HG03139 (cell line): Measurements from ENCODE around the gene ACAD11.
"Not testable (repeated sequence)": the region's sequence is repeated elsewhere in the genome, so short reads cannot be mapped to it uniquely, and the experiment has no call there.

Experiments used
- ATAC-seq: cut with Tn5 transposase; IDR thresholded peaks from one replicate; pipeline ENCODE4 v1.9.1; 2021; ENCODE audit not compliant: unreplicated experiment

The ACAD11 gene

DNA sequence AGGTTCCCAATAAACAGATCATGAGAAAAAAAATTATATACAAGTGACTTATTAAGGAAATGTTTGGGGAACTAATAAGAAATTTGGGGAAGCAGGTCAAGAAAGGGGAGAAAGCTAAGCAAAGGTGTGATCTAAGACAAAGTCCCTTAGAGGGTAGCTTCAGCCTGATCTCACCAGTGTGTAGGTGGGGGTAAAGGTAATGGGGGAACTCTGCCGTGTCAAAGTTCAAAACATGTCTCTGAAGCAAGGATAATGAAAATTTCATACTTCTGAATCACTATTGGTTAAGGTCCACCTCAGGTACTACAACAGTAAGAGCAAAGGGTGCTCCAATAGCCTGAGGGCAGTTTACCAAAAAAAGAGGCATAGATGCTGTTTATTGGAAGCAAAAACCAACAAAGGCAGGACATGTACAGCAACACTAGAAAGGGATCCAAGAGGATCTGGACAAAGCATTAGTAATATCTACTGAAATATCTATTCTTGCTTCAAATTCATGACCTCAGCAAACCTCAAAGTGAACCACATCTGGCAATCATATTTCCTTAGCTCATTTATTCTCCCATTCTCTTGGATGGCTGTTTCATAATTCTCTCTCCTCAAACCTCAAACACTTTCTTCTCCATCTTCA, 6.9 kb downstream of the ACAD11 start:
- ATAC-seq, result no peak

DNA sequence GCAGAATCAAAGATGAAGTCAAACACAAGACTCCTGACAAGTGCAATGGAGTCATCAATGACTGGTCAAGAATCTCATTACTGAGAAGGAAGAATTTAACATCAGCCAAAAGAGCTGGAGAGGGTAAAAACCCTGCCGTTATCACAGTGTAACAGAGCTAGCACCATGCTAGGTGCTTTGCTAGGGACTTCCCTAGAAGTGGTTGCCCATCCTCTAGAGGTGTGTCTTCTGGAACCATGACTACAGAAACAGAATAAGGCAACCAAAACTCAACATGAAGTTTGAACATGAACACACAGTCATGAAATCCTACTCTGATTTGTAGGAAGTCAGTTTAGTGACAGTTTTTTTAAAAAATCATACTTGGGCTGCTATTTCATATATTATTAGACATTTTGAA, 9.5 kb downstream of the ACAD11 start:
- ATAC-seq, result no peak

DNA sequence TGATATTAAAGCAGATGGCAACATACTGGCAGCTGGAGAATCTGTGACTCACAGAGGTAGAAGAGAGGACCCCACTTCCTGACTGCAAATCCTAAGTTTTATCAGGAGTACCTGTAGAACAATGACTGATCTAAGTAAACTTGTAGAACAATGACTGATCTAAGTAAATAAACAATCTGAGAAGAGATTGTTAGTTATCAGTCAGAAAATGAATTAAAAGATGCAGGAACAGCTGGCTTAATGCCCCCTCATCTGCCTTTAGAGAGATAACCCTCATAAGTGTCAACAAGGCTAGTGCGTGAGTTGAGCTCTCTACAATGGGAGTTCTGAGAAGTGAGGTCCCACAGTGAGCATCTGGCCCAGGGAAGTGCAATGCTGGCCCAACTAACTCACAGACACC, 14.6 kb downstream of the ACAD11 start:
- no peak for ATAC-seq

DNA sequence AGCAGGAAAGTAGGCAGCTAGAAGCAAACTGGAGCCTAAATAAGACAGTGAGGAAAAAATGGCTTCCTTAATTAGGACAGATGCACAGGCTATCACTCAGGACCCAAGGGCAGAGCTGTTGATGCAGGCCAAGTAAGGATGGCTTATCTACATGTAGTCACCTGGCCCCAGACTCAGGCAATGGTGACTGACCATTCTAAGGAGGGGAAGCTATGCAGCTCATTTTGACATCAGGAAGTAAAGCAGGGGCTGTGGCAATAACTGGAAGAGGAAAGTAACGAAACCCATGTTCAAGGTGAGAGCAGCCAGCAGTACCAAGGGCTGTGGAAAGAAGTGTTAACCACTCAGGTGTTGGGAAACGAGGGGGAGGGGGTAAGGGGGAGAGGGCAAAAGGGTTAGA, 16.2 kb downstream of the ACAD11 start:
- ATAC-seq, result no peak

DNA sequence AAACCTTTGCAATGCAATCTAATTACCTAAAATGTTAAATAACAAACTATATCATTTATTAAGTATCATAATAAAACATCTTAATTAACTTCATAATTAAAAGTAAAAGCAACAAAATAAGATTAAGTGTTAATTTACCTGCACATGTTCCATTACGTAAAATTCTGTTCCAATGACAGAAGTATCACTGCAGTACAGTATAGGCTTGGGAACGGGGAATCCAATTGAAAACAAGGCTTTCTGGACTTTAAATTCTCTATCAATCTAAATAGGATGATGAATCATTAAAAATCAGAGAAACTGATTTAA, 17.1 kb downstream of the ACAD11 start:
- no peak for ATAC-seq

DNA sequence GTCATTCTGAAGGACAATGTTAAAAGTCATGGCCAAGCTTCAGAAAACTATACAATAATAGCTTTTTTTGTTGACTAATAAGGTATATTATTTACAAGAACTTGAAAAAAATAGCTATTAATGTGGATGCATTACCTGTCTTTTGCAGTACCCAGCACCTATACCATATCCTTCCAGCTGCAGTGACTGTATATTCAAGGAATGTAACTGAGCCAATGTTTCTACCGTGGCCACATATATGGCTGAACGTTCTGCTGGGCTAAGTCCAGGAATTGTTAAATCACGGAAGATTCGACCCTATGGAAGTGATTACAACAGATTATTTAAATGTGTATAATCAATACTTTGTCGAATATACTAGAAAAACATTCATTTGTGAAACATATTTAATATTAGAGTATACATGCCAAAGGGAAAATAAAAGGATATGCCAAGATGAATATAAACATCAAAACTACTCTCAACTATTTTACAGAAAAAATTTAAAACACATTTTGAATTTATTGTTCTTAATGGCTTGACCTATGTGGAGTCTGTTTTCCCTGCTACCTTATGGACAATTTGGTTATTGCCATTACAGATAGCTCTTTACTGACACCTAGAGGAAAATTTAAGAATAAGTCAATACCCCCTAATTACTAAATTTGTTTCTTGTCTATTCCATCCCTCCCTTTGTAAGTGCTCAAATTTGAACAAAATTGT, 17.6 kb downstream of the ACAD11 start:
- no peak for ATAC-seq

DNA sequence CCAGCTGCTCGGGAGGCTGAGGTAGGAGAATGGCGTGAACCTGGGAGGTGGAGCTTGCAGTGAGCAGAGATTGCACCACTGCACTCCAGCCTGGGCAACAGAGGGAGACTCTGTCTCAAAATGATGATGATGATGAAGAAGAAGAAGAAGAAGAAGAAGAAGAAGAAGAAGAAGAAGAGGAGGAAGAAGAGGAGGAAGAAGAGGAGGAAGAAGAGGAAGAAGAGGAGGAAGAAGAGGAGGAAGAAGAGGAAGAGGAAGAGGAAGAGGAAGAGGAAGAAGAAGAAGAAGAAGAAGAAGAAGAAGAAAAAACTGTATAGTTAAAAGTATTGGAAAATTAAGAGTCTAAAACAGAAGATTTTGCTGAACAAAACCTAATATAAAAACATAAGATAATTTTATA, 18.2 kb downstream of the ACAD11 start:
- not testable (repeated sequence) for ATAC-seq

DNA sequence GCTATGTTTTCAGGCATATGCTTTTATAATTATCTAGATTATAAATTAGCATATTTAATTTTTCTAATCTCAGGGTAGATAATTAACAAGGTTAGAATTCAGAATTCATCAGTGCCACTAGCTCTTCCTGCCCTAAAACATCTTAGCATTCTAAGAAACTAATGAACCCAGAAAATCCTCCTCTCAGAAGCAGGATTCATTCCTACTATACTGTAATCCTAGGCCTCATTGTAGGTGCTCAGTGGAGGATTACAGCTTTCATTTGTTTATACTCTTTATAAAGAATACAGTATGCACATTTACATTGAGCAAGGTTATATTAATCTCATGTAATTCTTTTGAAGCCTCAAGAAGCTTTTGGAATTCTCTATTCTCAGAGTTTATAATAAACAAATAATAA, 20.9 kb downstream of the ACAD11 start:
- no peak for ATAC-seq

DNA sequence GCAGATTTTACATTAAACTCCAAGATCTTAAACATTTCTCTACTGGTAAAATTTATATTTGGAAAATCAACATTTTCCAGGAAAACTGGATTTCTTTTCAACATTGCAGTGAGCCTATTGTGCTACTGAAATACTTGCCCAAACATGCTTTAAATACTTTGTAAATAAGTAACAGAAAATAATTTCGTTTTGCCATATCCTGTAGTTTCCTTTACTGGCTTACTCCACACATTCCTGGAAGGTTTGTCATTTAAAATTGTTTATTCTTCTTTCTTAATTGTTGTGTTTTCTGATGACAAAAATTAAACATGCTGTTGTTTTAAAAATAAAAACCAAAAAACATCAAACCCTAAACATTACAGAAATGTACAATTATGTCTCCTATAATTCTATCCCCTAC, 22.0 kb downstream of the ACAD11 start:
- ATAC-seq, result no peak

DNA sequence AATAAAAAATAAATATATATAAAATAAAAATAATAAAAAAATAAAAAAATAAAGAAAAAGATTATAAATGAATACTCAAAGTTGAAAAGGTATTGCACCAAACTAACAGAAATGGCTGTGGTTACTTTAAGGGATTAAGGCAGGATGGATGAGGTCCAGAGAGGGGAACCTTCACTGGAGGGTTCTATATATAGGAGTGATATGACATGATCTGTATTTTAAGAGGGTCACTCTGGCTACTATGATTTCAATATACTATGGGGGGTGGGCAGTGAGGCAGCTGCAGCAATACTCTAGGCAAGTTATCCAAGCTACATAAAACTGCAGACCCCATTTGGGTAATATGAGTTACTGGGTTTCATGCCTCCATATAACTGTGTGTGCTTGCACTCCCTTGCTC, 24.6 kb downstream of the ACAD11 start:
- no peak for ATAC-seq

DNA sequence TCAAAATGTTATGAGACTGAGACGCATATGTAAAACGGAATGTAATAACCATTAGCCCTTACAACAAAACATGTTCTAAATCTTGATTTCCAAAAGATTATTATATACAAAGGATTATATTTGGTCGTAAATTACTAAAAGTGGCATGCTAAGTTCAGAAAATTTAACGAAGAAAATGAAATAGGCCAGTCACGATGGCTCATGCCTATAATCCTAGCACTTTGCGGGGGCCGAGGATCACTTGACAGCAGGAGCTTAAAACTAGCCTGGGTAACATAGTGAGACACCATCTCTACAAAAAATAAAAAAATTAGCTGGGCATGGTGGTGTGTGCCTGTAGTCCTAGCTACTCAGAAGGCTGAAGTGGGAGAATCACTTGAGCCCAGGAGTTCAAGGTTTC, 29.0 kb downstream of the ACAD11 start:
- no peak for ATAC-seq

DNA sequence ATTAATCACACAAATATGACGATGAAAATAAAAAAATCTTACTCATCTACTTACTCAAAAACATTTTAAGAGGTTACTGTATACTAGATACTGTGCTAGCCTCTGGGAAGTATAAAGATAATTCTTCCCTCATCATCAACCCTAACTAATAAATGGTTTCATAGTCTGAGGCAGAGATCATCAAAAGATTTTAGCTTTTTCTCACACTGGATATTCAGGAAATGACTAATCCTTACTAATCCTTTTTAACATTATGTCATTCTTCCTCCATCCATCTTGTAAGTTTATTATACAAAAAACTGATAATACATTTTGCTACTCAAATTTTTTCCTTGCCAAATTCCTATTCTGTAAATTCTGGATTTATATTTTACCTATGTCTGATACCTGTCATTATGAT, 29.7 kb downstream of the ACAD11 start:
- ATAC-seq, result no peak

DNA sequence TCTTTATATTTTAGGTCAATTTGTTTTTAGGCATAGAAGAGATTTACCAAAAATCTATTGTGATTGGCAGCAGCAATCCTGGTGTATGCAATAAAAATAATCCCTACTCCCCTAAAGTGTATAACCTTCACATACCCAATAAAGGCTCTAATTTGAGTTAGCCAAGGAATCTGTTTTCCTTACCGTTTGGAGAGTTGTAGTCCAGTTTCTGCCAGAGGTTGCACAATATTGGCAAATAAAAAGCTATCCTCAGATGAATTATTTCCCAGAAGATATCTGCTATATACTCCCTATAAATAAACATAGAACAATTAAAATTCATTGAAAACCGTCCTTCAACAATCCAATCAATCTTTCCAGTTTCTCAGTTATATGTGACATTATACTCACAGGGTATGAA, 31.5 kb downstream of the ACAD11 start:
- no peak for ATAC-seq

DNA sequence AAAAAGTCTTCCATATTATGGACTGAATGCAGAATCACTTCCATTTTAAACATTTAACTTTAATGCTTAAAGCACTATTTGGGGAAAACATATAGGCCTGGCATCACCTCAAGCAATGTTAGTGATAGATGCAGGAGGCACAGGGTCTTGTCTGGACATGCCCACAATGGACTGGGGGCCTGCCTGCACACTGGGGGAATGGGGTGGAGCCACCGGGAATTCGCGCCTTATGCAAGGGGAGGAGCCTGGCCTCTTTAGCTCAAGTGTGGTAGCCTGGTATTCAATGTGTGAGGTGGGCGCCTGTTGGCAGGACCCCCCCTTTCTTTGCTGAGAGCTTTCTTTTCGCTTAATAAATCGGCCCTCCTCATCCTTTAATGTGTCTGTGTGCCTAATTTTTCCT, 32.7 kb downstream of the ACAD11 start:
- no peak for ATAC-seq

DNA sequence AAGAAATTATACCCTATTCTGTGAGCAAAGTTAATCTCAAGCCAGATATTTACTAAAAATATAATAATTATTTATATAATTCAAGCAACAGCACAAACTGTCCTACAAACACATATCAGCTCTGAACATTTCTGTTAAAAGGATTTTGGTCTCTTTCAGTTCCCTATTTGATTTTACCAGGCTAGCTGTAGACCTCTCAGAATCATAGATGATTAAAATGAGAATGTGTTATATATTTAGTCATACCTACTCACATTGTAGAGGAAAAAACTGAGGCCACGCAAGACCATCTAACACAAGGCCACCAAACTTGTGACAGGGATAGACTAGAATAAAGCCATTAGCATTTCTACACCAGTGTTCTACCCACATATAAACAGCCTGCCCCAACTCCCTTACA, 34.0 kb downstream of the ACAD11 start:
- peak; percentile 78 for ATAC-seq

DNA sequence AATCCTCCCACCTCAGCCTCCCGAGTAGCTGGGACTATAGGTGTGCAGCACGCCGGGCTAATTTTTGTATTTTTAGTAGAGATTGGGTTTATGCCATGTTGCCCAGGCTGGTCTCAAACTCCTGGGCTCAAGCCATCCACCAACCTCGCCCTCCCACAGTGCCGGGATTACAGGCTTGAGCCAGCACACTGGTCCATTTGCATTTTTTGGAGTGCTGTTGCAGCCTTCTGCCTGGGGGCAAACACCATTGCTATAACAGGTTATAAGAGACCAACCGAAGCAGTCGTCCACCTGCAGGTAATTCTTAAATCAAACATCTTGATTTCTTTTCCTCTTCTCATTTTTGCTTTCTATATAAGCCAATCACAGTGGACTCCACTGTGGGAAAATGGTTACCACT, 34.8 kb downstream of the ACAD11 start:
- no peak for ATAC-seq

DNA sequence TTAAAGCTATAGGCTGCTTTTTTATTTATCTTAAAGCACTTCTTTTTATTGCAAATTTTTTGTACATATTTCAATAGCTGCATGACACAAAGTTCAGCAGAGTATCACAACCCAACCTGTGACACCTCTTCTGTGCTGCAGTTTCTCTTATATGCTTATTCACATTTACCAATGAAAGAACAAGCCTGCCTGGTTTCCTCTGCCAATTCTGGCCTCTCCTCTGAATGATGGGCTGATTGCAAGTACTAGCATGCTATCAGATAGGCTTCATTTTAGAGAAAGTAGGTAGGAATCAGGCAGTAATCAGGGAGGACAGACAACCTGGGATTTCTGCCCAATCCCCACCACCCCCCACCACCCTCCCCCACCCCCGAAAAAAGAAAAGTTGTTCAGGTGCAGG, 36.0 kb downstream of the ACAD11 start:
- ATAC-seq, result no peak

DNA sequence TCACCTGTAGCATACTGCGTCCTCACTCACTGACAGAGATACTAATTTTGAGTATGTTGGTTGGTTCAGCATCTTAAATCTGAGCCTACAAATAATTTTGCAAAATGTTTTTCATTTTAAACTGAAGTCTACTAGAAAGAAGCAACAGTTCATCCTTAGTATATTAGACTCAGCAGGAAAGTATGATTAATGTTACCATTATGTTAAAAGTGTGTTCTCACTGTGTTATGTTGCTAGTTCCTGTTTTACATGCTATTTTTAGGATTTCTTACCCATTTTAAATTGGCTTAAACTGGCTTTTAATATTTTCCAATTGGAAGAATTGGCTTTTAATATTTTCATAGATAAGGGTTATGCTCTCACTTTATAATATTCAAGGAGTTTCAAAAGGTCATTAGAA, 36.8 kb downstream of the ACAD11 start:
- ATAC-seq, result no peak

DNA sequence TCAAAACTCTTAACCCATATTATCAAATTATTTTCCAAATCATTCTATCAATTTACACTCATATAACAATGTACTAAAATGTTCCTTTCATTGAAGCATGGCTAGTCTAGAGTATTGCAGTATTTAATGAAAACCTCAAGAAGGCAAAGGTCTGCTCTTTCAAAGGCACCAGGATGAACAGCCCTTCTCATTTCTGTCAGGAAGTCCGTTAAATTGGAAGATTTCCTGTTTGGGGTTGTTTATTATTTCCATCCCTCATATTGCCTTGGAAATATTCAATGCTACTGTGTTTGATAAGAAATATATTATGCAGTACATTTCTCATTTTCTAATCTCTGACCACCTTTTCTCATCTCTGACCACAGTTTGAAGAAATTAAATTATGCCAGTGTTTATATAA, 37.5 kb downstream of the ACAD11 start:
- no peak for ATAC-seq

DNA sequence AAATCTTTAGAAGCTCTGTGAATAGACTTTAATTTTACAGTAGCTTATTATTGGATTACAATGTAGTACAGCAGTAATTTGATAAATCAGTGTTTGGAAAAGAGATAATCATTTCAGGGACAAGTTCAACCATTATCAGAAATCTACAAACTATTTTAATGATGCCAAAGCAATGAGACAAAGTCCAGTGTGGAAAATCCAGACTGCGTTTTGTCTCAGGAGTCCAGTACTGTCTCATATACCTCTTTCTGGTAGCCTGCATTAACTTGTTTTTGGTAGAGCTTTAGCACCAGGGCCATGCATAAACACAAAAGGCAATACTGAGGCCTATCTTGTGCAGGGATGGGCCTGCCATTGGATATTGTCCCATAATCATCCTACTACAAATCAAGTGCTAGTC, 42.8 kb downstream of the ACAD11 start:
- ATAC-seq, result no peak

DNA sequence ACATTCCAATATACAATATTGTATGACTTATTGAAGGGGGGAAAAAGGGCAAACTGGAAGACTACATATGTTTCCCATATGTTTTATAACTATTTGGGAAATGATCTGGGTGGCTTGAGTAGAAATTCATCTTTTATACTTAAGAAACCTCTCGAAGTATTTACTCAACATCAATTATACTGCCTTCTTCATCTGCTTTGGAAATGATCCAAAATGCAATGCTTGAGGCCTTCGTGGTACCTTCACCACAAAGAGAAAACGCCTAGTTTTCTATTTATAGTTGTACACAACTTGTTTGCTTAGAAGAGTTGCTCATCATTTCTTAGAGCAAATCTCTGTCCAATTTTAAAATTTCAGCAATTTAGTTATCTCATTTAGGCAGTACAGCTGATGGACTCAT, 43.7 kb downstream of the ACAD11 start:
- no peak for ATAC-seq

DNA sequence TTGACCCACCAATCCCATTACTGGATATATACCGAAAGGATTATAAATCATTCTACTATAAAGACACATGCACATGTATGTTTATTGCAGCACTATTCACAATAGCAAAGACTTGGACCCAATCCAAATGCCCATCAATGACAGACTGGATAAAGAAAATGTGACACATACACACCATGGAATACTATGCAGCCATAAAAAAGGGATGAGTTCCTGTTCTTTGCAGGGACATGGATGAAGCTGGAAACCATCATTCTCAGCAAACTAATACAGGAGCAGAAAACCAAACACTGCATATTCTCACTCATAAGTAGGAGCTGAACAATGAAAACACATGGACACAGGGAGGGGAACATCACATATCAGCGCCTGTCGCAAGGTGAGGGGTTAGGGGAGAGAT, 44.3 kb downstream of the ACAD11 start:
- ATAC-seq, result not testable (repeated sequence)

DNA sequence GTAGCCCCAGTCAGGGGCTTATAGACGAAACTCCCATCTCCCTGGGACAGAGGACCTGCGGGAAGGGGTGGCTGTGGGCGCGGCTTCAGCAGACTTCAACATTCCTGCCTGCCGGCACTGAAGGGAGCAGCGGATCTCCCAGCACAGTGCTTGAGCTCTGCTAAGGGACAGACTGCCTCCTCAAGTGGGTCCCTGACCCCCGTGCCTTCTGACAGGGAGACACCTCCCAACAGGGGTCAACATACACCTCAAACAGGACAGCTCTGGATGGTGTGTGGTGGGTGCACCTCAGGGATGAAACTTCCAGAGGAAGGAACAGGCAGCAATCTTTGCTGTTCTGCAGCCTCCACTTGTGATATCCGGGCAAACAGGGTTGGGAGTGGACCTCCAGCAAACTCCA, 53.0 kb downstream of the ACAD11 start:
- not testable (repeated sequence) for ATAC-seq
